ACHN (cell line): ENCODE measurements around the gene ME3.
"Not testable (repeated sequence)": the region's sequence is repeated elsewhere in the genome, so short reads cannot be mapped to it uniquely, and the experiment has no call there.

Source experiments
- DNase-seq: peaks from one replicate; pipeline ENCODE4 v3.0.0-alpha.2; 2015
- in situ Hi-C: cut with HindIII; loops from 2 replicates; pipeline ENCODE4 v1.10.0; 2017; ENCODE audit warnings: low sequenced_read_pairs, low pct_ligation_motif_present, low pct_unique_long_range_greater_than_20kb

The ME3 gene

DNA sequence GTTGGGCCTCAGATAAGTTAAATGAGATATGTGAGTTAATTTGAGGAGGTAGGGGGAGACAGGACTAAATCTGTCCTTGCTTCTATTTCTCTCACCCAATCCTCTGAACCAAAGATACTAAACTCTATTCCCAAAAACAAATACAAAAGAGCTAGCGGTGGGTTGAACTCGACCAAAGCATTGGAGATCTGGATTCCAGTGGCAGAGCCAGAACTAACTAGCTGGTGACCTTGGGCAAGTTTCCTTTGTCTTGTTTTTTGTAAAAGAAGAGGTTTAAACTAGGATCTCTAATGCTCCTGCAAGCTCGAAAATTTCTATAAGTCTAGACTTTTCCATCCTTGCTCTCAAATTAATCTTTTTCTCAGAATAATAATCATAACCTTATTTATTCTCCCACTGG, 1.5 kb downstream of the ME3 start:
- in situ Hi-C loops = no loop called here
- no peak for DNase-seq

DNA sequence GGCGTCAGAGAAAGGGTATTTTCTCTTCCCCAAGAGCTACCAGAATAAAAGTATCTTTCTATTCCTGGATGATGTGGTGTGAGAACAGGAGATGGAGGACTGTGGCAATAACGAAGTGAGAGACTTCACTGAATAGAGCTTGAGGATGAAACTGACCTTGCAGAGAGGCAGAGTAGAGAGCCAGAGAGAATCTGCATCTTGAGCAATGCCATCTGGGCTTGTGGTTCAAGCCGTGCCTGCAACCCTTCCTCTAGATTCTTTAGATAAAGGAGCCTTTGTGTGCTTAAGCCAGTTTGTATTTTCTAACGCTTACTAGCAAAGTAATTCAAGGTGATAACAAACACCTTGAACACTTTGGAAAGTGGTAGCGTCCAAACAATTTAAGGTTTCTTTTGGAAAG, 2.2 kb downstream of the ME3 start:
- in situ Hi-C loops = no loop called here
- no peak for DNase-seq

DNA sequence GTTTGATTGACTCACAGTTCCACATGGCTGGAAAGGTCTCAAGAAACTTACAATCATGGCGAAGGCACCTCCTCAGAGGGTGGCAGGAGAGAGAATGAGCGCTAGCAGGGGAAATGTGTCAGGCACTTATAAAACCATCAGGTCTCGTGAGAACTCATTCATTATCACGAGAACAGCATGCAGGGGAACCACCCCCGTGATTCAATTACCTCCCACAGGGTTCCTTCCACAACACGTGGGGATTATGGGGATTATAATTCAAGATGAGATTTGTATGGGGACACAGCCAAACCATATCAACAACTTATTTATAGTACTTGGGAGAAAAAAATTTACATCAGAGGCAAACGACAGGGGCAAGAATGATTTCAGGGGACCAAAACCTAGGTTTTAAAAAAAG, 3.0 kb downstream of the ME3 start:
- no peak for DNase-seq
- in situ Hi-C loops = no loop called here

DNA sequence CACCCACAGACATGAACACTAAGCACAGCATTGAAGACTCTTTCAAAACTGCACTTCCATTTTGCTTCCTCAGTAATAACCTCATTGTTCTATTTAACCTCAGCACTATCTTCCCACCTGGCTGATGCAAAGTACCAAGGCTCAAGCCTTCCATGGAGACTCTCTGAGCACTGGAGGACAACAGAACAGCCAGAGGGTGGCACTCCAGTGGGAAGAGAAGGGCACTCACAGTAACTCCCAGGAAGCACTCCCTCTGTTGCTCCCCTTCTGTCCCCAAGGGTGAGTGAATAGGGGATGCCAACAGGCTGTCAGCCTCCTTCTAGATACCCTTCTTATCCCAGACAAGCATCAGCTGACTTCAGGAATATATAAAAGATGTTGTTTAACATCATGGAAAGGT, 3.5 kb downstream of the ME3 start:
- in situ Hi-C loops = no loop called here
- DNase-seq = no peak

DNA sequence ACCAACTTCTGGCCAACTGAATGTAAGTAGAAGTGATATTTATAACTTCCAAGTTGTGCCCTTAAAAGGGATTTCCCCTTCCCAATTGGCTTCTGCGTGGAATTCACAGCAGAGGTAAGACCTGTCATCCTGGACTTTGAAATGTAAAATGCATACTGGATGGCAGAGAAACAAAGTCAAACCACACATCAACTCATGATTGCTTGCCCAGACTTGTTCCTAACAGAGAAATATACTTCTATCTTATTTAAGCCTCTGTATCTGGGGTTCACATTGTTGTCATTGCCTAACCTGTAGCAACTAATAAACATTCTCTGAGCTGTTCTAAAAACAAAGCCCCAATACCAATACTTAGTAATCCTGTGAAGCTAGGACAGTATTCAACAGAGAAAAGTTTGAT, 6.2 kb downstream of the ME3 start:
- no peak for DNase-seq
- in situ Hi-C loops = no loop called here

DNA sequence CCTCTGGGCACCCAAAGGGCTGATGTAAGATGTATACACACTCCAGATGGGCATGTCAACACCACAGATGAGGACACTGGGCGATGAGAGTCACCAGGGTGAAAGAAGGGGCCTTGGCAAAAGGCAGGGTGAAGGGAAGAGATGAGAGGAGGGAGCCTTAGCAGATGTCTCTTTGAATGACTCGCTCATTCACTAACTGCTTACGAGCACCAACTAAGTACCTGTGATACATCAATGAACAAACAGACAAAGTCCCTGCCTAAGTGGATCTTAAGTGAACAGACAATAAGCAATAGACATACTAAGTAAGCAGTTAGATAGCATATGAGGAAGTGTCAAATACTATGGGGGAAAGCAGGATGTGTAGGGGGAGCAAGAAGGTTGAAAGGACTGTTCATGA, 7.5 kb downstream of the ME3 start:
- in situ Hi-C loops = no loop called here
- DNase-seq = no peak

DNA sequence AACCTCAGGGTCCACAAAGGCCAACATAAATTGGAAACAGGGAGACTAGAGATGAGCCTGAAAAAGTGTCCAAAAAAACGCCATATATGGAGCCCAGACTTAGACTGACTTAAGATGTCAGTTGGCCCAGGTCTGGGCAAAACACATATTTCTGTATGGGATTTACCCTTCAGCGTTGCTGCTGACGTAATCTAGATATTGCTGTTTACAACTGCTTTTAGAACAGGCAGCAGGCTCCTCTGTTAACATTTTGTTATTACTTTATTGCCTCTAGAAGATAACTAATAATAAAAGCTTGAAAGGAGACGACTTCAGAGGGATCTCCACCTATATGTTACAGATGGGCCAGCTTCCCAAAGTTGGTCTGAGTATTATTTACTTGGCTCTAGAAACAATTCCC, 8.7 kb downstream of the ME3 start:
- in situ Hi-C loops = no loop called here
- DNase-seq = no peak

DNA sequence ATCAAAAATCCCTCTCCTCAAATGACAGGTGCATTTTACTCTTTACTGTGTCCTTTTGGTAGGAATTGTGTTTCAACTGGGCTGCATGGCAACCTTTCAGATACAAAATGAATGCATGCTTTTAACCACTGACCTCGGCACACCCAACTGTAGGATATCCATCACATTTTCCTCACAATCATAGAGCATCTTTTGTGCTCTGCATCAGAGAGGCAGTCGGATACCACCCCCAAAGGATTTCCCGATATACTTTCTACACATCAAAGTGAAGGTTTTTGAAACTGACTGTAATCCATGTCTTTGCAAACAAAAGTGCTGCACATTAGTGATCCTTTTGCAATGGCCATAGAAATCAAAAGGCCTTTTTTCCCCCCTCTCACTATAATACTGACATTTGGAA, 9.1 kb downstream of the ME3 start:
- no peak for DNase-seq
- in situ Hi-C loops = no loop called here

DNA sequence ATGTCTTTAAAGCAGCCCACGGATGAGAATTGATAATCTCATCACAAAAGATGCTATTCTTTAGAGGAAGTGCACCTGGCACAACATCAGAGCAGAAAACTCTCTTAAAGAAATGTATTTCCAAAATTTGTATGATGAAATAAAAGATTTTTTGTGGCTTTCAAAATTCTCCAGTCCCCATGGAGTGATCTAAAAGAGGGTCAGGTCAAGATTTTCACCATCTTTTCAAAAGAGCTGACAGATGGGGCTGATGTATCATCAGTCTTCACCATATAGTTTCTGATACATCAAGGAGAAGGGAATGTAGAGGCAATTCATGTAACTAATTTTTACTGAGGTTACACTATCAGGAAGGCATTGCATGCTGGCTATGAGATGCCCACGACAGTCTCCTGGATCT, 11.7 kb downstream of the ME3 start:
- no peak for DNase-seq
- in situ Hi-C loops = no loop called here

DNA sequence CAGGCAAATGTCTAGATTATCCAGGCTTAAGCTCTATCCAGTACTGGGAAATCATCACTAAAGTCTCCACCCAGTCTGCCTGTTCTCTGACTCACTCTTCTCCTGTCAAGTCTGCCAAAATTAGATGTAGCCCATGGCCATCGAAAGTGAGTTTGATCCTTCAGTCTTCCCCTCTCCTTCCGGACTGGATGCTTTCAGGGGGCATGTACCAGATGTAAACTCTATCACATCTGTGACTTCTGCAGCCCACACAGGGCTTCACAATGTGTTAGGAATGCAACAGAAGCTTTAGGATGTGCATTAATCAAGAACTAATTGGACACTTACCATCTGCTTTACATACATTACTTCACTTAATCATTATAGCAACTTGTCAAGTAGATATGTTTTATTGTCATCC, 12.3 kb downstream of the ME3 start:
- DNase-seq = no peak
- in situ Hi-C loops = no loop called here

DNA sequence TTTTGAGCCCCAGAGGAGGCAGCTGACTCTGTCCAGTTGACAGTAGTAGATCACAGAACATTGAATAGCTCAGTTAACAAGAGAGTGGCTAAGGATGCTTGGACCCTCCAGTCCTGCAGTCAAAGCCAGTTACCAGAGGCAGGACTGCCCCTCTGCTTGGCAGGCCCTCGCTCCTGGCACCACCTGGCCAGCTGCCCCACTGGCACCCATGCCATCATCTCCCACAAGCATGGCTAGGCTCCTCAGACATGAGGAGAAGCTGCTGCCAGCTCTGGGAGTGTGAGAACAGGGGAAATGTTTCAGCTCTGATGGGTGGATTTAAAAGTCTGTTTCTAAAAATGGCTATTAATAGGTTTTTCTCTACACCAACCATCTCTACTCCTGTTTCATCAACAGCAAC, 13.9 kb downstream of the ME3 start:
- in situ Hi-C loops = no loop called here
- DNase-seq = no peak

DNA sequence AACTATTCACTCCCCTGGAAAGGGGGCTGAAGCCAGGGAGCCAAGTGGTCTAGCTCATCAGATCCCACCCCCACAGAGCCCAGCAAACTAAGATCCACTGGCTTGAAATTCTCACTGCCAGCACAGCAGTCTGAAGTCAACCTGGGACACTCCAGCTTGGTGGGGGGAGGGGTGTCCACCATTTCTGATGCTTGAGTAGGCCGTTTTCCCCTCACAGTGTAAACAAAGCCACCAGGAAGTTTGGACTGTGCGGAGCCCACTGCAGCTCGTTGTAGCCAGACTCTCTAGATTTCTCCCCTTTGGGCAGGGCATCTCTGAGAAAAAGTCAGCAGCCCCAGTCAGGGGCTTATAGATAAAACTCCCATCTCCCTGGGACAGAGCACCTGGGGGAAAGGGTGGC, 27.2 kb downstream of the ME3 start:
- in situ Hi-C loops, DNase-seq: not testable (repeated sequence)

DNA sequence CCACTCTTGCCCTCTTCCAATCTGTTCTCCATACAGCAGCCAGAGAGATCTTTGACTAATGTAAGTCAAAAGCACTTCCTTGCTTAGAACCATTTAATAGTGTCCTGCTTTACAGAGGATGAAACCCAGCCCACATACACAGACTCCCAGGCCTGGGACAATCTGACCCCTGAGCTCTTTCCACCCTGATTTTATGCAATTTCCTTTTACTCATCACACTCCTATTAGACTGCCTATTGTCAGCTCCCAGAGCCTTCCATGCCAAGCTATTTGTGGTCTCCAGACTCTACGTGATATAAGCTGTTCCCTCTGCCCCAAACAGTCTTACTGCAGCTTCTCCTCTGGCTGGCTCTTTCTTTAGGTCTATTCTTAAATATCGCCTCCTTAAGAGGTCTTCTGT, 28.1 kb downstream of the ME3 start:
- DNase-seq = no peak
- in situ Hi-C loops = no loop called here

DNA sequence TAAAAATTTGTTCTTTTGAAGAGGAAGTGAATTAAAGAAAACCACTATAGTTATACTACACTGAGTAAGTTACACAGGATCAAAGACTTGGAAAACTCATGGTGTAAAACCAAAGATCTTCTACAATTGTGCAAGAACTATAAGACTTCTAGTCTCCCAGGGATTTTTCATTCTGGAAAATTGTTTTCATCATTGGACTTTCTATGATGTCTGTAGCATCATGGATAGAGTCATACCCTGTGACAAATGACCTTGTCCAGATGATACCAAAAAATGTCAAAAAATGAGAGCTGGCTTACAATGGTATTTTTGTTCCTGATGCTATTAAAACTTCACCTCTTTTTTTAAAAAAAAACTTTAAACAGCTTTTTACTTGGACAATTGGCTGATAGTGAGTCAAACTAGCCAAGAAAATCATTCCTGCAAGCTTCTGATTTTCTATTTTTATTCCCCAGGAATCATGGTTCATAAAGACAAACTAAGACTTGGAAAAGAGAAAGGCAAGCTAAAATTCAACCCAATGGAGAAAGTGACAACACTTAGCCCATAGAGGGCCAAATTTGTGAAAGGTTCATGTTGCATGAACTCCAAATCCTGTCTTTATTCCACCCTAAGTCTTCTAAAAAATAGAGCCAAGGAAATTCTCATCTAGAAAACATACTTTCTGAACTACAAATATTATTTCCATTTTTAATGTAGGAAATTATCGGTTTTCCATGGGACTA, 30.7 kb downstream of the ME3 start:
- in situ Hi-C loops = no loop called here
- DNase-seq = no peak

DNA sequence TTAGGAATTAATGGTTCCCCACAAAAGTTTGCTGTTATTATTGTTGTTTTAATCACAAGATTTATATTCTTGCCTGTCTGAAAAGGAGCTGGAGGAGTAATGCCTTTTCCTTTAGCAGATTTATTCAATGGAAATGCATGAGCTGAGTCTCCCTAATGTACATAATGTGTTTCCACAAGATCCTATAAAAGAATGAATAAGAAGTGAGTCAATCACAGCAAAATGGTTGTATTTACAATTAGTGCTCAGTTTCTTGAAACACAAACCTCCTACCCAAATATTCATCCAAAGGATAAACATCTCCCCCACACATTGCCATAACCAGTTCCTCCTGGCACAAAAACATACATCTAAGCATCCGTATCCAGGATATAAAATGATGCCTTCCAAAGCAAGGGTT, 33.3 kb downstream of the ME3 start:
- no peak for DNase-seq
- in situ Hi-C loops = no loop called here

DNA sequence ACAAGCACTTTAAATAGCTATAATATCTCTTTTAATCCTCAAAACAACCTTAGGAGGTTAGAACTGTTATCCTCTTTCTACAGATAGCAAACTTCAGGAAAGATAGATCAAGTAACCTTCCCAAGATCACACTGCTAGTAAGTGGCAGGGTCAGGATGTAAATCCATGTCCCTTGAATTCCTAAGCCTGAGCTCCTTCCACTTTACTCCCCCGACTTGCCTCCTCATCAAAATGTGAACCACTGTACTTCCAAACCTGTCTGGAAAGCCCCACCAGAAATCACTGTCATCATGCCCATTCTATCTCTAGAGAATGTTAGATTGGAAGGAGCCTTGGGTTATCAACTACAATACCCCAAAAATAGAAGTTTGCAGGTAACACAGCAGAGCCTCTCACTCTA, 33.7 kb downstream of the ME3 start:
- in situ Hi-C loops = no loop called here

DNA sequence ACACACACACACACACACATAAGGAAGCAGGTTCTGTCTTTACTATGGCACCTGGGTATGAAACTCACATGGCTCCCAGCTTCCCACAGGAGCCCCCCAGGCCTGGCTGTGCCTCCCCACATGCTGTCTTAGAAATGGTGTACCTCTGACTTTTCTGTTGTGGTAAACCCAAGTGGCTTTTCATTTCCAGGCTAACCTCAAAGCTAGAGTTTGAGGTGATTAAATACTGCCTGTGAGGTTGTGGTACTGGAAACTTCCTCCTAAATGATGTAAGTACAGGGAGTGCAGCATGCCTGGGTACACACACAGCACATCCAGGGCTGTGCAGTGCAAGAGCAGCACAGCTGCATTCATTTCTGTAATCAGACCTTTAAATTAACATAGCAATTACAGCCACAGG, 34.4 kb downstream of the ME3 start:
- no peak for DNase-seq
- in situ Hi-C loops = no loop called here

More for the DNA sequence above, 33.7 kb downstream of the ME3 start:
- DNase-seq = no peak

DNA sequence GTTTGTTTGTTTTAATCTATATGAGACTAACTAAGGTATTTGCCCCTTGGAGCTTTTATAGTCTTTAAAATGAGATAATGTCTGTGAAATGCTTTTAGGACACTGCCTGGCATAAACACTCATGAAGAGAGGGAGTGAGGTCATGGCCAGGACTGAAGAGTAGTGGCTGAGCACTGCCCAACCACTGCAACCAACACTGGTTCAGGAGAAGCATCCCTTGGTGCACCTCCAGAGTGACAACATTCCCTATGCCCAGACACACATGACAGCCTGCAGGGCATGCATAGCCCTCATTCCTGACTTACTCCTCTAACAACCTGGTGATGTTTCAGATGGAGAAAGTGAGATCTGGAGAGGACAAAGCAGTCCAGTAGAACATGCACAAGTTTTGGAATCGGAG, 36.1 kb downstream of the ME3 start:
- in situ Hi-C loops = no loop called here
- peak; percentile 60 for DNase-seq

DNA sequence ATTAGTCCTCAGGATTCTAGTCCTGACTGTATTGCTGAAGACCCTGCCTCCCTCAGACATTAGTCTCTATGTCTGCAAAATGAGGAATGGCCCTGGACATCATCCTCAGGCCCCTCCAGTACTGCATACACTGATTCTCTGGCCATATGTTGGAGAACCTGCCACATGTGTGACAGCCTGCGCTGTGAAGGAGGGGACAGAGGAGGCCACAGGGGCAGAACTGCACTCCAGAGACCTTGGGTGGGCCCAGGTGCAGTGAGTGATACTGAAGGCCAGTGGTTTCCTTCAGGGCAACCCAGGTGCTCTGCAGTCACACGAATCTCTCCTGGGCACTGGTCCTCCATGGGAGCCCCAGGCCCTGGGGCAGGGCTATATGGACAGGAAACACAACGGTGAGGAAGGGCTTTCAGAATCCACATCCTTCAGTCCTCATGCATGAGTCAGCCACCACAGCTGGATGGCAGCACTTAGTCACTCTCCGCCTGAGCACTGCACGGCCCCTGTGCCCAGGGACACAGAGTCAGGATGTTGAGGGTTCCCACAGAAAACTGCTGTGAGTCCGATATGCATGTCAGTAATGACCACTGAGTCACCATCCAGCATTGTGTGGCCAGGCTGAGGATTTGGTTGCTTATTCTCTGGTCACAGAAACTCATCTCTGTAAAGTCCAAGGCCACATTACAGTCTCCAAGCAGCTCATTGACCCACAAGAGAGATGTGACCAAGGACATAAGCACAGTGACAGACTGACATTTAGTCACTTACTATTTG, 39.7 kb downstream of the ME3 start:
- in situ Hi-C loops = no loop called here

DNA sequence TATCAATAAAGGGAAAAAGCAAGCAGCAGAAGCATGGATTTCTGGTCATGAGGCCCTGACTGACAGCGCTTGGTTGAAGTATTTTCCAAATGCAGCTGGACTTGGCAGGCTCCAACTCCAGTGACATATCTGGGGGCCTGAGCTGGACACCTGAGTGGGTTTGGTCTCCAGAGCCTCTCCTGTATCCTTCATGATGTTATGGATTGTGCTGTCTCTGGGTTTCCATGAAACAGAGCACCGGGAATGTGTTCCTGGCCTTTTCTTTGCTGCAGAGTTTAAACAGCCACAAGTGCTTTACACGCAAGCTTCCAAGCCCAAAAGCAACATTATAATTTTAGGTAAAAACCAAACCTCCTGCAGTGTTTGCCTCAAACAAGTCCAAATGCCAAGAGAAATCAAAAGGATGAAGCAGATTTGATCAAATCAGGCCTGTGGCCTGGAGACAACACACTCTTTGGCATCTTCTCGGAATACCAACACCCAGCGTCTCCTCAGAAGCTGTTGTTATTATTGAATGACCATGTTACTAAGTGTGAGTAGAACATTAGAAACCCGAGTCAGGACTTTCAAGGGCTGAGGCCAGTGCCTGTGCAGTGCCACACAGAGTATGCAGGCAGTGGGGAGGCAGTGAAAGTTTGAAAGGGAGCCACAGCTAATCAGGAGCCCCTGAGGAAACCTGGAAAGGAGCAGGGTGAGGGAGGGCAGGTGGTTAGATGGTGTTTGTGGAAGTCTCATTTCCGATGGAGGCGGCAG, 42.0 kb downstream of the ME3 start:
- in situ Hi-C loops = no loop called here
- DNase-seq = no peak

More for the DNA sequence above, 39.7 kb downstream of the ME3 start:
- DNase-seq = peak; percentile 93
